Heart right ventricle (tissue), 16 donors: ENCODE measurements around the gene OST4. TPM values are rescaled to one million over a fixed set of nuclear protein-coding genes. Genes with fewer than 3 reads are reported as not detected.

ENCODE experiments used
- ATAC-seq, 8 donors: fragments of 200-7000 bp; cut with Tn5 transposase; one replicate each; pipeline ENCODE4 v1.9.1; 2020; ENCODE audit warnings: mild to moderate bottlenecking in 8 of 8, moderate library complexity in 8 of 8, moderate number of reproducible peaks in 1 of 8
- DNase-seq, 2 donors: peaks; one replicate each; pipeline ENCODE4 v3.0.0-alpha.2; 2020
- H3K27ac ChIP-seq, 10 donors: fragments of 200-600 bp; sonication (generic) in 2 of 10; one replicate each; pipeline versions ENCODE4 v1.5.0 to v1.8.0; 2020 to 2022; ENCODE audit warnings: mild to moderate bottlenecking in 3 of 10
- H3K27me3 ChIP-seq, 7 donors: fragments of 200-600 bp; one replicate each; pipeline ENCODE4 v1.8.0; 2021 to 2022; ENCODE audit warnings: mild to moderate bottlenecking in 2 of 7
- H3K36me3 ChIP-seq, 9 donors: fragments of 200-600 bp; sonication (generic) in 1 of 9; one replicate each; pipeline versions ENCODE4 v1.5.0 to v1.8.0; 2020 to 2022; ENCODE audit warnings: mild to moderate bottlenecking in 2 of 9
- H3K4me1 ChIP-seq, 9 donors: fragments of 200-600 bp; sonication (generic) in 1 of 9; one replicate each; pipeline versions ENCODE4 v1.5.0 to v1.8.0; 2020 to 2022; ENCODE audit warnings: mild to moderate bottlenecking in 4 of 9
- H3K4me3 ChIP-seq, 10 donors: fragments of 200-600 bp; sonication (generic) in 2 of 10; one replicate each; pipeline versions ENCODE4 v1.5.0 to v1.8.0; 2020 to 2022; ENCODE audit warnings: mild to moderate bottlenecking in 7 of 10, moderate library complexity in 2 of 10
- H3K9me3 ChIP-seq, 11 donors: fragments of 200-600 bp in 10 of 11; sonication (generic) in 2 of 11; one replicate each; pipeline versions ENCODE4 v1.5.0 to v1.8.0; 2013 to 2022; ENCODE audit warnings: mild to moderate bottlenecking in 2 of 11, control low read depth in 1 of 11, moderate library complexity in 1 of 11
- CTCF ChIP-seq, 9 donors: fragments of 200-600 bp; sonication (generic) in 2 of 9; IDR thresholded peaks; one replicate each; pipeline versions ENCODE4 v1.5.0 to v1.8.0; 2021 to 2022; ENCODE audit warnings: antibody characterized with exemption in 9 of 9, mild to moderate bottlenecking in 5 of 9, moderate library complexity in 1 of 9
- WGBS, 2 donors: extraction: QIAGEN DNeasy Blood & Tissue Kit; methylation state at CpG; one replicate each; pipeline ENCODE4 v1.1.7; 2013; ENCODE audit warnings: inconsistent platforms in 1 of 2; 5-methylcytosine and 5-hydroxymethylcytosine counted together
- intact Hi-C, 10 donors: fragments of 100-400 bp; cut with DNase I; formaldehyde crosslinking; loops; one replicate each; pipeline versions ENCODE4 v1.11.1 to v1.14.2; 2022
- polyA plus RNA-seq, 2 donors: library from polyadenylated mRNA; stranded (reverse); fragments of 200-250 nt; gene quantifications; one replicate each; pipeline ENCODE4 v1.2.3, GENCODE V29; 2013
- total RNA-seq, 10 donors: library from RNA; stranded (reverse); fragmentation: NEBNext Ultra II Directional in 3 of 10; extraction: Animal tissue kit (Norgen Biotek cat#: 25700) in 3 of 10; gene quantifications; one replicate each; pipeline versions ENCODE4 v1.2.1 to v1.2.4, GENCODE V29; 2021 to 2023
- donor health status: Arrhythmogenic right ventricular cardiomyopathy.
- donor health status: ischemic (EF 13 %, LVEDD 7.1; RV severe dilation, severe dysfunction).
- donor health status: healthy with polysubstance abuse.
- donor health status: DM: no; HTN: yes; CAD: no.
- donor health status: DM: no; HTN: no; CAD: no.
- donor health status: ischemic (EF 25% LVEDD 6.9; RV normal size, moderate dysfunction).
- donor health status: ischemic (EF 25% LVEDD 5.7; RV mildly dilated, moderate dysfunction).
- donor health status: healthy.
- donor health status: DM: yes; HTN: yes; CAD: no.
- donor health status: Ischemic cardiomyopathy.
- donor health status: ischemic (EF 35%, LVEDD 5.7; RV mildly dilated, moderate dysfunction).
- donor health status: nonischemic (EF 11% LVEDD 7.7; RV severe dilation, severe dysfunction).
- donor health status: DM: yes; HTN: yes; CAD: no.
- donor health status: PGD.
- donor health status: ischemic (EF 29% LVEDD 5.4; RV normal size, mild dysfunction).
- donor health status: nonischemic (EF 23%, LVEDD 6.1; RV moderate dilation, normal function).

The OST4 gene
- total and polyA plus RNA-seq, 12 donors: 336 to 457 (median 388) TPM

DNA sequence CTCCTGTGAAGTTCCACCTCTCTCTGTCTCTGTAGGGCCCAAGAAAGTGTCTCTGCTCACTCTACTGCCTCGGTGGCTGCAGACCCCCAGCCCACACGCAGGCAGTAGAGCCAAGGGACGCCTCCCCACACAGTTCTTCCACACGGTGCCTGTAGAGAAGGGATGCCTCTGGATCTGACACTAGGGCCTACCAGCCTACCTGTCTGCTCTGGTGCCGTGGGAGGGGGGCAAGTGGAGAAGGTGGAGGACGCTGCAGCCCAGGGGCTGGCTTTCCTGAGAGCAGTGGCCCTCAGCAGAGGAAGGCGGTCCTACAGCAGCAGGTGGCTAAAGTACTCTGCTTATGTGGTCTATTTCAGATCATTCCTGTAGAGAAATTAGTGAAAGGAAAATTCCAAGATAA, 47.7 kb downstream of the OST4 start:
- no peak for DNase-seq
- Histone ChIP-seq H3K4me1 (peaks cover 0 to 26% (median 14%) of the 10 kb centered on the region in 9 donors), H3K36me3 (peaks cover 0 to 63% (median 4%) of the 10 kb centered on the region in 9 donors), H3K27ac (no peak overlapping the region), H3K27me3 (no peaks in the 10 kb centered on the region), H3K4me3 (no peak overlapping the region), H3K9me3 (no peaks in the 10 kb centered on the region)
- WGBS, 2 donors: 91 to 95% methylated on average over 7 of the region's 7 CpGs
- intact Hi-C loops: loop anchor here in 1 of 10 donors (10.0 kb wide), 1 partner anchor 179 kb away; the partner anchor contains the start of gene DPYSL5
- no peak for TF ChIP-seq CTCF (IDR thresholded peaks at IDR 0.05)
- ATAC-seq: no peak

- WGBS, 2 donors: 83 to 86% methylated on average over 11 of the region's 11 CpGs
- no peaks in the 10 kb centered on the region for H3K27me3 ChIP-seq
- no peaks in the 10 kb centered on the region for H3K9me3 ChIP-seq
- H3K4me1 ChIP-seq: peaks cover 0 to 49% (median 25%) of the 10 kb centered on the region in 9 donors
- DNase-seq (no peak), ATAC-seq (no peak)
- H3K27ac ChIP-seq: peak overlapping the region in 1 of 10 donors; percentile 33
- H3K4me3 ChIP-seq: no peak overlapping the region
- no peak for TF ChIP-seq CTCF (IDR thresholded peaks at IDR 0.05)
- H3K36me3 ChIP-seq: peaks cover 0 to 45% (median 4%) of the 10 kb centered on the region in 9 donors
- intact Hi-C loops: loop anchor here in 1 of 10 donors (10.0 kb wide), 1 partner anchor 177 kb away; the partner anchor contains the start of gene DPYSL5
These were observed 50.0 kb downstream of the OST4 start for GRCh38 chr2:27021253-27022049.

Other genes with a start within 250 kb of the OST4 start
- under 1 TPM in 1 of 10 donors, not detected in 9; 0.12 TPM for gene DPYSL5, start 223.5 kb downstream of the OST4 start, total RNA-seq
- gene DPYSL5, start 223.5 kb downstream of the OST4 start, polyA plus RNA-seq: under 1 TPM in 1 of 2 donors, not detected in 1; 0.01 TPM
- gene MAPRE3, start 101.0 kb downstream of the OST4 start, total RNA-seq: 10 to 100 TPM; 34.9 to 62.0 (median 47.2) TPM
- gene MAPRE3, start 101.0 kb downstream of the OST4 start, polyA plus RNA-seq: 10 to 100 TPM; 23.0 to 68.8 TPM
- 10 to 100 TPM; 24.7 to 53.4 (median 28.0) TPM for gene TMEM214, start 38.7 kb downstream of the OST4 start, total RNA-seq
- gene TMEM214, start 38.7 kb downstream of the OST4 start, polyA plus RNA-seq: 10 to 100 TPM; 41.5 to 48.6 TPM
- 10 to 100 TPM in 6 of 10 donors, 1 to 10 TPM in 4; 7.9 to 16.8 (median 11.7) TPM for gene AGBL5, start 20.0 kb downstream of the OST4 start, total RNA-seq
- 1 to 10 TPM; 4.2 to 6.5 TPM for gene AGBL5, start 20.0 kb downstream of the OST4 start, polyA plus RNA-seq
- 10 to 100 TPM in 7 of 10 donors, 1 to 10 TPM in 3; 6.8 to 53.2 (median 12.2) TPM for gene EMILIN1, start 7.0 kb upstream of the OST4 start, total RNA-seq
- gene EMILIN1, start 7.0 kb upstream of the OST4 start, polyA plus RNA-seq: 10 to 100 TPM; 40.8 to 41.0 TPM
- gene KHK, start 15.1 kb upstream of the OST4 start, total RNA-seq: 1 to 10 TPM in 9 of 10 donors, under 1 TPM in 1; 0.32 to 4.6 (median 2.3) TPM
- 1 to 10 TPM; 2.2 TPM for gene KHK, start 15.1 kb upstream of the OST4 start, polyA plus RNA-seq
- gene CGREF1, start 47.5 kb upstream of the OST4 start, total RNA-seq: 1 to 10 TPM in 3 of 10 donors, under 1 TPM in 7; 0.21 to 1.2 (median 0.68) TPM
- under 1 TPM; 0.57 to 0.73 TPM for gene CGREF1, start 47.5 kb upstream of the OST4 start, polyA plus RNA-seq
- gene ABHD1, start 52.2 kb upstream of the OST4 start, total RNA-seq: 1 to 10 TPM in 9 of 10 donors, under 1 TPM in 1; 0.81 to 3.5 (median 2.5) TPM
- gene ABHD1, start 52.2 kb upstream of the OST4 start, polyA plus RNA-seq: 10 to 100 TPM in 1 of 2 donors, under 1 TPM in 1; 0.29 to 12.1 TPM
- 10 to 100 TPM; 41.6 to 57.2 (median 48.7) TPM for gene PREB, start 63.0 kb upstream of the OST4 start, total RNA-seq
- gene PREB, start 63.0 kb upstream of the OST4 start, polyA plus RNA-seq: 10 to 100 TPM; 60.9 to 73.7 TPM
- not detected for gene PRR30, start 67.8 kb upstream of the OST4 start, total RNA-seq
- not detected for gene PRR30, start 67.8 kb upstream of the OST4 start, polyA plus RNA-seq
- under 1 TPM in 8 of 10 donors, not detected in 2; 0.05 to 0.21 (median 0.08) TPM for gene TCF23, start 77.3 kb upstream of the OST4 start, total RNA-seq
- under 1 TPM; 0.07 to 0.09 TPM for gene TCF23, start 77.3 kb upstream of the OST4 start, polyA plus RNA-seq
- gene ATRAID, start 140.4 kb upstream of the OST4 start, total RNA-seq: 100 to 1,000 TPM; 116 to 162 (median 129) TPM
- gene ATRAID, start 140.4 kb upstream of the OST4 start, polyA plus RNA-seq: 100 to 1,000 TPM; 140 to 144 TPM
- gene SLC5A6, start 140.6 kb upstream of the OST4 start, total RNA-seq: 10 to 100 TPM in 3 of 10 donors, 1 to 10 TPM in 7; 5.3 to 17.0 (median 8.8) TPM
- gene SLC5A6, start 140.6 kb upstream of the OST4 start, polyA plus RNA-seq: 10 to 100 TPM in 1 of 2 donors, 1 to 10 TPM in 1; 9.3 to 20.5 TPM
- 10 to 100 TPM in 1 of 10 donors, 1 to 10 TPM in 9; 6.1 to 10.6 (median 7.2) TPM for gene CAD, start 145.7 kb upstream of the OST4 start, total RNA-seq
- gene CAD, start 145.7 kb upstream of the OST4 start, polyA plus RNA-seq: 1 to 10 TPM; 8.3 to 8.6 TPM
- gene SLC30A3, start 191.4 kb upstream of the OST4 start, total RNA-seq: 10 to 100 TPM in 7 of 10 donors, 1 to 10 TPM in 3; 6.0 to 35.8 (median 10.6) TPM
- gene SLC30A3, start 191.4 kb upstream of the OST4 start, polyA plus RNA-seq: 1 to 10 TPM; 4.3 to 7.4 TPM
- 1 to 10 TPM in 9 of 10 donors, under 1 TPM in 1; 0.94 to 6.0 (median 1.6) TPM for gene DNAJC5G, start 203.8 kb upstream of the OST4 start, total RNA-seq
- gene DNAJC5G, start 203.8 kb upstream of the OST4 start, polyA plus RNA-seq: 1 to 10 TPM in 1 of 2 donors, under 1 TPM in 1; 0.19 to 3.7 TPM
- 100 to 1,000 TPM; 204 to 303 (median 249) TPM for gene TRIM54, start 210.8 kb upstream of the OST4 start, total RNA-seq
- gene TRIM54, start 210.8 kb upstream of the OST4 start, polyA plus RNA-seq: 100 to 1,000 TPM; 131 to 568 TPM
- gene UCN, start 236.8 kb upstream of the OST4 start, total RNA-seq: 1 to 10 TPM in 5 of 10 donors, under 1 TPM in 4, not detected in 1; 0.51 to 2.0 (median 1.1) TPM
- gene UCN, start 236.8 kb upstream of the OST4 start, polyA plus RNA-seq: 1 to 10 TPM; 3.3 to 4.1 TPM